Measurements from ENCODE around the gene LZTFL1. TPM values are rescaled to one million over a fixed set of nuclear protein-coding genes. Genes with fewer than 3 reads are reported as not detected.
"Not testable (repeated sequence)": the region's sequence is repeated elsewhere in the genome, so short reads cannot be mapped to it uniquely, and the experiment has no call there.

Gene LZTFL1
- total RNA-seq, 1 experiment from 2014 or later = 3.2 TPM

GRCh38 chr3:45865563-45865962, 23.6 kb upstream of the LZTFL1 start:
- no peak for DNase-seq (ENCODE audit: low spot score)

DNA sequence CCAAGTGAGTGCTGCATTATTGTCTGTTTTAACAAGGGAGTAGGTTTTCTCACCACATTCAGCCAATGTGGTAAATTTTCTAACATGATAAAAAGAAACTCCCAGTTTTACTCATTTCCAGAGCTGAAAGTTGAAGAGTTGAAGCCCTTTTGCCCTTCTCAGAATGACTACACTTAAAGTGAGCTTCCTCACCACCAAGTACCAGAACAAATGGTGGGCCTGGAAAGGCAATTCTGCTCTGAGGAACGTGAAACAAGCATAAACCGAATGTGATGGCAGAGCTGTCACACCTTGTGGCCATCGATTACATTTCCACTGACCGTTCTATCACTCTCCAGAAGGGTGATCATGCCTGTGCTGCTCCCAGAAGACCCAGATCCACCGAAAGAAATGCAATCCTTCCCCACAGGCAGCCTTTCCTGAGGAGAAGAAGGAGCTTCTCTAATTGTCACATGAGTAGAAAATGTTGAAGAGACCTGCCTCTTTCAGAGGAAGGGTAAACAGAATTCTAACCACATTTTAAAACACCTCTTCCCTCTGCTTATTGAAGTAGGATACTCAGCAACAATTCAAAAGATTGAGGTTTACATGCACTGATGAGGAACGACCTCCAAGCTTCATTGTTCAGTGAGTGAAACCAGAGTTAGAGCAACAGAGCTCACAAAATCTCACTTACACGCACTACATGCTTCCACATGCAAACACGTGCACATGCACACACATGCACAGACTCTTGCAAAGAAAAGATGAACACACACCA, 23.0 kb upstream of the LZTFL1 start:
- no peak for DNase-seq (ENCODE audit: low spot score)

GRCh38 chr3:45861043-45861719, 19.3 kb upstream of the LZTFL1 start:
- no peak for DNase-seq (ENCODE audit: low spot score)

GRCh38 chr3:45860481-45860880, 18.6 kb upstream of the LZTFL1 start:
- DNase-seq (ENCODE audit: low spot score) = no peak

GRCh38 chr3:45858809-45859543, 17.1 kb upstream of the LZTFL1 start:
- no peak for DNase-seq (ENCODE audit: low spot score)

DNA sequence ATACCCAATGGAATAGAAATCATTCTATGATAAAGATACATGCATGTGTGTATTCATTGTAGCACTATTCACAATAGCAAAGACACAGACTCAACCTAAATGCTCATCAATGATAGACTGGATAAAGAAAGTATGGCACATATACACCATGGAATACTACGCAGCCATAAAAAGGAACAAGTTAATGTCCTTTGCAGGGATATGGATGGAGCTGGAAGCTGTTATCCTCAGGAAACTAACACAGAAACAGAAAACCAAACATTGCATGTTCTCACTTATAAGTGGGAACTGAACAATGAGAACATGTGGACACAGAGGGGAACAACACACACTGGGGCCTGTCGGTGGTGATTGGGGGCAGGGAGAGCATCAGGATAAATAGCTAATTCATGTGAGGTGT, 15.1 kb upstream of the LZTFL1 start:
- not testable (repeated sequence) for DNase-seq (ENCODE audit: low spot score)

DNA sequence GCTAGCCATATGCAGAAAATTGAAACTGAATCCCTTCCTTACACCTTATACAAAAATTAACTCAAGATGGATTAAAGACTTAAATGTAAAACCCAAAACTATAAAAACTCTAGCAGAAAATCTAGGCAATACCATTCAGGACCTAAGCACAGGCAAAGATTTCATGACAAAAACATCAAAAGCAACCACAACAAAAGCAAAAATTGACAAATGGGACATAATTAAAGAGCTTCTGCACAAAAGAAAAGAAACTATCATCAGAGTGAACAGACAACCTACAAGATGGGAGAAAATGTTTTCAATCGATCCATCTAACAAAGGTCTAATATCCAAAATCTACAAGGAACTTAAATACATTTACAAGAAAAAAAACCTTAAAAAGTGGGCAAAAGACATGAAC, 14.4 kb upstream of the LZTFL1 start:
- not testable (repeated sequence) for DNase-seq (ENCODE audit: low spot score)

- DNase-seq (ENCODE audit: low spot score) = no peak
Observed at GRCh38 chr3:45852828-45853227, 10.9 kb upstream of the LZTFL1 start.

DNA sequence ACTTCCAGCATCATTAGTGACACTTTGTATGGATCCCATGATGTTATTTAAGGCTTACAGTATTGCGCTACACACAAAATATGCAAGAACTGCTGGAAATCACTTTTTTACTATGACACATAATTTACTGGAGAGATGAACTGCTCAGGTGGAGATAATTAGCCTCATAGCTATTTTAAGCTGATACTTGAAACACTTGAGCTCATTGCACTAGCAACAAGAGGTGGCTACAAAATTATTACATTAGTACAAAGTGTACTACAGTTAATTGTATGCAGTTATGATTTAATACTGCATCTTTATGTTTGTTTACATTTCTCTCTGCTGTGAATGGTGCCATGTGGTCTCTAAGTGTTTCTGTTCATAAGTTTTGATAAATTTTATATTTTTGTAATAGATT, 6.5 kb upstream of the LZTFL1 start:
- DNase-seq (ENCODE audit: low spot score) = no peak

GRCh38 chr3:45844616-45845015, 2.7 kb upstream of the LZTFL1 start:
- no peak for DNase-seq (ENCODE audit: low spot score)

DNA sequence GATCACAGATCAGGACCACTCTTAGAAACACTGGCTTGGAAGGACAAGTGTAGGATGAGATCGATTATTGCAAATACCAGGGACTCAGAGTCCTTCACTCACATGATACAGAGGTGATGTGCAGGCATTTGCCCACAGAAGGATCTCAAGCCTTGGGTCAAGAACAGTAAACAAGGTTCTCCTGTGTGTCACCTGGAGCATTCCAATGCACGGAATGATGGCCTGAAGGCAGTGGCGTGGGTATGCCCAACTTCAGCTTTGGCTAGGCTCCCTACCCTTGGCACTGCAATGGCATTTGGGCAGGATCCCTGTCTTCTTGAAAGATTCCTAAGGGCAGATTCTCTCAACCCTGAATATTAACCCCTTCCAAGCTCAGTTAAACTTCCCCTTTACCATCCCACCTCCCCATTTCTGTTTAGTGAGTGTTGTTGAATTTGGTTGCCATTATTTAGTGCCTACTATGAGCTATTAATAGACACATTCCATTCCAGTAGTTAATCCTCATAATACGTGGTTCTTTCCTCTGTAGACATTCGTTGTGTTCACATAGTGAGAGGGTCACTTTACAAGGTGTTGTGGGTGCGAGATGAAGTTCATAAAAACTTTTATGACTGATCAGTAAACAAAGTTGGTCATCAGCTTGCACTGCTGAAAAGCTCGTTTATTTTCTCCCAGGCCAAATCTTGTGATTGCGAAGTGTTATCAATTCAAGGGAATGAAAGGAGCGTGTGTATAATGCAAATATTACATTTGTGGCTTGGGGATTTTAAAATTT, 1.1 kb upstream of the LZTFL1 start:
- no peak for DNase-seq (ENCODE audit: low spot score)

- no peak for DNase-seq (ENCODE audit: low spot score)
Observed at GRCh38 chr3:45841420-45841756, 531 bp downstream of the LZTFL1 start.

DNA sequence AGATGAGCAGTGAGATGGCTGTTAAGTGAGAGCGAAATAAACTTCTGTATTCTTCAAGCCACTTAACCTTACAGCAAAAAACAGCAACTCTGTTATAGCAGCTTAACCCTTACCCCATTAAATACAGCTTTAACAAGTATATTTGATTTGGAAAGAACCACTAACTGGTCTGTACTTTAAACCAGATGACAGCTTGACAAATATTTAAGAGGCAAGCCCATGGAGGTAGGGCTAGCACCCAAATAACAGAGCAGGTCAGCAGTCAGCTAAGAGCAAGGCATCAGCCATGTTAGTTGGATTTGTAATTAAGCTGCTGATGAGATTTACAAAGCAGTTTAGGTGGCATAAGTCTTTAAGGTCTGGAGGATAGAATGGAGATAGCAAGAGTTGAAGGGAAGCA, 3.5 kb downstream of the LZTFL1 start:
- no peak for DNase-seq (ENCODE audit: low spot score)

GRCh38 chr3:45832699-45833098, 9.2 kb downstream of the LZTFL1 start:
- DNase-seq (ENCODE audit: low spot score) = peak; percentile 36

GRCh38 chr3:45830121-45830520, 11.8 kb downstream of the LZTFL1 start:
- DNase-seq (ENCODE audit: low spot score) = no peak

DNA sequence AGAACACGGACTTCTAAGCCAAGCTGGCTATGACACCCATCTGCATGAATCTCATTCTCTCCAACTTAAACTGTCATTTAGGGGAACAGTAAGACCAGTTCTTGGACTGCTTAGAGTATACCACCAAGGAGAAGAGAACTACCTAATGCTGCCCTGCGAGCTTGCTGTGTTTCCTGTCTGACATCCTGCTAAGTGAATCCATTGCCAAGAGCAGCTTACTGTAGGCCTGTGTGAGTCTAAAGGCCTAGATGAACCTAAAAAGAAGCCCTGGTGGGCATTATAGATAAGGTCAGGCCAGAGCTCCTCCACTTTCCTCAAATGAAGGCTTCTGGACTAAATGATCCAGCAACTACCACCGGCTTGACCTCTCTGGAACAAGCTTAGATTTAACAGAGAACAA, 15.0 kb downstream of the LZTFL1 start:
- DNase-seq (ENCODE audit: low spot score) = no peak

- DNase-seq (ENCODE audit: low spot score) = no peak
Observed at GRCh38 chr3:45826321-45826720, 15.6 kb downstream of the LZTFL1 start.

- no peak for DNase-seq (ENCODE audit: low spot score)
Observed at GRCh38 chr3:45821127-45821526, 20.8 kb downstream of the LZTFL1 start.

DNA sequence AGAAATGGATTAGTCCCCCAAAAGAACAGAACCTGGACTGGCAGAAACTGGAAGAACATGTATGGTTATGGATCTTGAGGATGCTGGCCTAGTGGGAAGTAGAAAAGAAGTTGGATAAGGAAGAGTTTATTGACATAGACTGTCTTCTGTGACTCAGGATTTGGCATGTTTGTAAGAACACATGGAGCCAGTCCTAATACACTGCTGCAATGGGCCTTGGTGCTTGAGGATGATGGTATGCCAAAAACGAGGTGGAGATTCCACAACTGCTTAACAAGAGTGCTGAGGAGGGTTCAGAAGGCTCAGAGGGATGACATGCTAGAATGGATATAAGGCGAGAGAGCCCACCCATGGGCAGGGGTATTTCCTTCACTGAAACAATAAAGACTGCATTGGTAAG, 22.4 kb downstream of the LZTFL1 start:
- DNase-seq (ENCODE audit: low spot score) = no peak

- peak; percentile 76 for DNase-seq (ENCODE audit: low spot score)
Observed at GRCh38 chr3:45817831-45818522, 23.9 kb downstream of the LZTFL1 start.

DNA sequence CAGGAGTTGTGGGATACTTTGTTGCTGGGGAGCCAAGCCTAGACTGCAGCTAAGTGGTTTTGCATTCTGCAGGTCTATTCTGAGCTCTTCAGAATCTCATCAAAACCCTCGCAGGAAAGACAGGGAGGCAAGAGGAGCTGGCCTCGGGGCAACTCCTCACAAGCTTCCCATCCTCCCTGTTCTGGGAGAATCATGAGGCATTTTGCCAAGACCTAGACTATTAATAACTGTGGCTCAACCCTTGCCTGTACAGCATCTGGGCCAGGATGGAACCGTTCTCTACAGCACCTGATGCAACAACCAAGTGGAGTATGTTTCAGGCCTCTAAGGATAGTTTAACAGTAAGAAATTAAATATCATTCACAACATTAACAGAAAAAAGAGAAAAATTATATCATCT, 25.4 kb downstream of the LZTFL1 start:
- peak; percentile 16 for DNase-seq (ENCODE audit: low spot score)
